GM11168 (cell line): ENCODE data around the gene C1orf53.
"Not testable (repeated sequence)": the region's sequence is repeated elsewhere in the genome, so short reads cannot be mapped to it uniquely, and the experiment has no call there.

Experiments used
- in situ Hi-C: fragments of 300-500 bp; cut with MboI; formaldehyde crosslinking; loops from one replicate; pipeline ENCODE4 v1.12.0; 2022; ENCODE audit warnings: low sequenced_read_pairs; ENCODE audit not compliant: unreplicated experiment

Gene C1orf53

DNA sequence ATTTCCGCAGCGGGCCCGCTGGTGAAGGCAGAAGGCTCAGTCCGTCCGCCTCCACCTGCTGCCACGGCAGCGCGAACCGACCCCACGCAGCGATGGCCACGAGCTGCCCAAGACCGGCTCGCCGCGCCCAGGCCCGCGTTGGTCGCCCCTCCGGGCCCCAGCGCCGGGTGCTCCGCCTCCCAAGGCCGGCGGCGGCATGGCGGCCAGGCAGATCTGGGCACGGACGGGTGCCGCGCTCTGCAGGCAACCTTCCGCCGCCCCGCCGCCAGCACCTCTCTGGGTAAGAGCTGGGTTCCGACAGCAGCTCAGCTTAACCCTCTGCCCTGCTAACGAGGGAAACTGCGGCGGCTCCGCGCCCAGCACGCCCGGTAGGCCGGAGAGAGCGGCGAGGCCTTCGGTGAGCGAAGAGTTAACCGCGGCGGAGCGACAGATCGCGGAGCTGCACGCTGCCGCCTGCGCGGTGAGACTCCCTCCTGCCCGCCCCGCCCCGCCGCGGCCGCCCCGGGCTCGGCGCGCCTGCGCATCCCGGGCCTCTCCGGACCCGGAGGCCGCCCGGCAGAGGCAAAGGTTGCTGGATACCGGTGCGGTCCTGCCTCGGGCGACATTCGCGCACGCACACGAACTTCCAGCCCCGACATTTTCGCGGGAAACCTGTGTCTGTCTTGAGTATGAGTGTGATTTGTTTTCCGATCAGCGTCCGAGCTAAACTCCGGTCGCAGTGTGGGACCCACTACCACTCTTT, at the start of gene C1orf53:
TSS of gene C1orf53 (plus strand) at position 177 of the 742 bp plus-strand sequence. CDS start at position 197, 20 bp downstream.
- in situ Hi-C loops, result no loop called here

DNA sequence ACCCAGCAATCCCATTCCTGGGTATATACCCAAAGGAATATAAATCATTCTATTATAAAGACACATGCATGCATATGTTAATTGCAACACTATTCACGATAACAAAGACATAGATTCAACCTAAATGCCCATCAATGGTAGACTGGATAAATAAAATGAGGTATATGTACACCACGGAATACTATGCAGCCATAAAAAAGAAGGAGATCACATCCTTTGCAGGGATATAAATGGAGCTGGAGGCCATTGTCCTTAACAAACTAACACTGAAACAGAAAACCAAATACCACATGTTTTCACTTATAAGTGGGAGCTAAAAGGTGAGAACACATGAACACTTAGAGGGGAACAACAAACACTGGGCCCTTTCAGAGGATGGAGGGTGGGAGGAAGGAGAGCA, 46.7 kb upstream of the C1orf53 start:
- in situ Hi-C loops, result not testable (repeated sequence)

DNA sequence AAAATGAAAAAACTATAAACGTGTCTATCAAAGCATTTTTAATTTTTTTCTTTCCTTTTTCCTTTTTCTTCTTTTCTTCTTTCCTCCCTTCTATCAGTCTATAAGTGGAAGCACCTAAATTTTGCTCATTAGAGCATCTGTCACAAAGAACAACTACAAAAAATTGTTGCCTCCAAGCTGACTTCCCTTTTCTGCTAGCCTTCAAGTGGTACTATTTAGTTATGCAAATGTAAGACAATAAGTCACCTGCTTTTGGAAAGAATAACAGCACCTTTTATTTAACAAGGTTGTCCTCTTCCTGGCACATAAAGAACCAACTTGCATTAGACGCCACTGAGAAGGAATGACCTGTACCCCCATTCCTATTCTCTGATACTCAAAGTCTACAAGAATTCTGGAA, 45.0 kb upstream of the C1orf53 start:
- in situ Hi-C loops, result no loop called here

DNA sequence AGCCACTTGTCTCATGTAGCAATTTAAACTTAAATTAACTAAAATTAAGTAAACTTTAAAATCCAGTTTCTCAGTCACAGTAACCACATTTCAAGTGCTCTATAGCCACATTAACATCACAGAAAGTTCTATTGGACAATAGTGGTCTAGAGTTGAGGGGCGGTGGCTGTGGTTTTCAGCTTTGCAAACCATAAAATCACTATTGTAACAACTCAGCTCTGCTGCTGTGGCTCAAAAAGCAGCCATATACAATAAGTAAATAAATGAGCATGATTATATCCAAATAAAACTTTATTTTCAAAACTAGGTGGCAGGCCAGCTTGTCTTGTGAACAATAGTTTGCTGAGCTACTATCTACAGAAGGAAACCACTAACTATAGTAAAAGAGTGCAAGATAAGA, 43.4 kb upstream of the C1orf53 start:
- in situ Hi-C loops, result no loop called here

DNA sequence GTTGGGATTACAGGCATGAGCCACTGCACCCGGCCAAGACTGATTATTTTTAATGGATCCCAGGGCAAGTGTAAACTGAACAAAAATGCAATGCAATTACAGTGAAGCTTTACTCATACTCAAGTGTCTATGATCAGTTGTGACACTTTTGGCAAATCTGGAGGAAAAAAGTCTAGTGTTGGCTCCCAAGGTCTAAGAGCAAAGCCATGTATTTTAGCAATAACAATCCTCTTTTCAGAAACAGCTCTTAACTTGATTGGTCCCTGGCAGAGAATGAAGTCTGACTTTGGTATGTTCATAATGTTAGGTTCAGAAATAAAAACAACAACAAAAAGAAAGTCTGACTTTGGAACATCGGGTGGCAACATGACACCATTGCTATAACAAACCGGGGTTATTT, 40.2 kb upstream of the C1orf53 start:
- in situ Hi-C loops, result no loop called here

DNA sequence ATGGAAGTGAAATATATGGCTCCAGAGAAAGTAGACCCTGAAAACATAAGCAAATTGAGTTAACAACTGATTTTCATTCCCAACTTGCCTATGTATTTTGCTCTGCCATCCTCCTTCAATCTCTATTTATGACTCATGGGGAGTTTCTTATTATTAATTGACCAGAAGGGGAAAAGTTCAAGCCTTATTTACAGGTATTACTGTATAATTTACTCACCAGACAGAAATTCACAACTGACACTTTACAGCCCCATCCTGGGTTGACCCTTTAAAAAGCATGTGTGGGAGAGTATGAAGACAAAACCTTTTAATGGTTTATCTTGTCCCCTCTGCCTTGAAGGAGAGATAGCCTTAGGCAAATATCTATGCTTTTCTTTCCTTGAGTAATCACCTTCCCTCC, 39.8 kb upstream of the C1orf53 start:
- in situ Hi-C loops, result no loop called here

DNA sequence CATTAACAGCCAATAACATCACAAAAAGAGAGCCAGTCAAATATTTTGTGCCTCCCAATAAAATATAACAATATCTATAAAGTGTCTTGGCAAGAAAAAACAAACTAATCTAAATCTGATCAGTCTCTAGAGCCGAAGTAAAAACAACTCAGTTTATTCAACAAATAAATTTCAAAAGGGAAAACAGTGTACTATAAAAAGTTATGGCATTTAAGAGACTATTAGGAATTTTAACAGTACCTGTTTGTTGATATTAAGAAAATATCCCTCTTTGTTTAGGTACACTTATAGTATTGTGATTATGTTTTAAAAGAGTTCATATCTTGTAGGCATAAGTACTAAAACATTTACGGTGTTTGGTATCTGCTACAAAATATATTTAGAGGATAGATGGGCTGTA, 36.6 kb upstream of the C1orf53 start:
- in situ Hi-C loops, result no loop called here

DNA sequence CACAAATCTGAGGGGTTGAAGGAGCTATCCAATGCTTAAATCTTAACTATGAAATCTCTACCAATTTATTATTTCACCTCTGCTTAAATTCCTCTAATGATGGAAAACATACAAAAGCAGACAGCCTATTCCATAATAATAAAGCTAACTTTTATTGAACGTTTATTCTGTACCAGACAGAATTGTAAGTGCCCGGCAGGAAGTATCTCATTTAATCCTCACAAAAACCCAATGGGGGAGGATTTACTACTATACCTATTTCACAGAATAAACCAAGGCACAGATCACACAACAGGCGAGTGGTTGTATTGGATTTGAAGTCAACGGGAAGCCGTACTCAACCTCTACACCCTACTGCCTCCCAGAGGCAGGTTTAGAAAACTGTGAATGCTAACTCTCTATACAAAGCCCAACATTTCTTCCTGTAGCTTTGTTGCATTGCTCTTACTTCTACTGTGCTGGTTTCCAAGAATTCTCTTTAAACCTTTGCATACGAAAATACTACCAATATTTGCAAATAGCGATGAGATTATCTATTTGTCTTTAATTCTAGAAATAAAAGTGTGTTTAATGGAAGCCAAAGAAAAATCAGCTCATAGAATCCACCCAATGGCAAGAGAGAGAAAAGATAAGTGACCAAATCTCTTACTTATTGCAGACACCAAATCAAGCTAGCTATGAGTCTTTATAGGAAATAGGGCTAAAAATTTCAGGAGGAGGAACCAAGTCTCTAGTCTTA, 33.5 kb upstream of the C1orf53 start:
- in situ Hi-C loops, result no loop called here

DNA sequence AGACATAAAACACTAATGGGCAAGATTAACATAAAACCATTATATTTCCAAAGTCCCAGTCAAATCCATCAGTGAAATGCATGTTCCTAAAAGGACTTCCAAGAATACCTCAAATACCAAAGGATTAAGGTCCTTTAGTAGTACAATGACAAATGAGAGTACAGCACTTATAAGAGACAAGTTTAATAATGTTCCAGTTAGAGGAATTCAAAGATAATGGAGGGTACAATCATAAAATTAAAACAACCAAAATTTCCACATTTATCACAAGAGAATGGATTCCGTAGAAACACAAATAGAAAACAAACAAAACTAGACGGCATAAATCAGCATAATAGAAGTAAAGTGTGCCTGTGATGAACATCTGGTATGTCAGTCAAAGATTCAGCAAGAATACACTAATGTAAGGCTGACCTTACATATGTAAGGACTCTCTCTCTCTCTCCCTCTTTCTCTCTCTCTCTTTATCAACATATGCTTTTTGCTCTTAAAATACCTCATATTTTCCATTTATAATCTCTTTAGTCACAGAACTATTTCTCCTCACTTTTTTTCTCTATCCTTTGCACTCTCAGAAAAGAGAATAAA, 32.8 kb upstream of the C1orf53 start:
- in situ Hi-C loops, result no loop called here

DNA sequence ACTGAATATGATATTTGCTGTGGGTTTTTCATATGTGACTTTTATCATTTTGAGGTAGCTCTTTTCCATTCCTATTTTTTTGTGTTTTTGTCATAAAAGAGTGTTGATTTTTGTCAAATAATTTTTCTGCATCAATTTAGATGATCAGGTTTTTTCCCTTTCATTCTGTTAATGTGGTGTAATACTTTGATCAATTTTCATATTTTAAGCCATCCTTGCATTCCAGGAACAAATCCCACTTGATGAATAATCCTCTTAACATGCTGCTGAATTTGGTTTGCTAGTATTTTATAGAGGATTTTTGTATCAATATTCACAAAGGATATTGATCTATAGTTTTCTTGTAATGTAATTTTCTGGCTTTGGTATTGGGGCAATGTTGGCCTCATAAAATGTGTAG, 25.5 kb upstream of the C1orf53 start:
- in situ Hi-C loops, result loop anchor here (5.0 kb wide), 1 partner anchor 255 kb away; no protein-coding TSS in a partner anchor

DNA sequence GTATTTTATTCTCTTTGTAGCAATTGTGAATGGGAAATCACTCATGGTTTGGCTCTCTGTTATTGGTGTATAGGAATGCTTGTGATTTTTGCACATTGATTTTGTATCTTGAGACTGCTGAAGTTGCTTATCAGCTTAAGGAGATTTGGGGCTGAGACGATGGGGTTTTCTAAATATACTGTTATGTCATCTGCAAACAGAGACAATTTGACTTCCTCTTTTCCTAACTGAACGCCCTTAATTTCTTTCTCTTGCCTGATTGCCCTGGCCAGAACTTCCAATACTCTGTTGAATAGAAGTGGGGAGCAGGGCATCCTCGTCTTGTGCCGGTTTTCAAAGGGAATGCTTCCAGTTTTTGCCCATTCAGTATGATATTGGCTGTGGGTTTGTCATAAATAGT, 22.0 kb upstream of the C1orf53 start:
- in situ Hi-C loops, result not testable (repeated sequence)

DNA sequence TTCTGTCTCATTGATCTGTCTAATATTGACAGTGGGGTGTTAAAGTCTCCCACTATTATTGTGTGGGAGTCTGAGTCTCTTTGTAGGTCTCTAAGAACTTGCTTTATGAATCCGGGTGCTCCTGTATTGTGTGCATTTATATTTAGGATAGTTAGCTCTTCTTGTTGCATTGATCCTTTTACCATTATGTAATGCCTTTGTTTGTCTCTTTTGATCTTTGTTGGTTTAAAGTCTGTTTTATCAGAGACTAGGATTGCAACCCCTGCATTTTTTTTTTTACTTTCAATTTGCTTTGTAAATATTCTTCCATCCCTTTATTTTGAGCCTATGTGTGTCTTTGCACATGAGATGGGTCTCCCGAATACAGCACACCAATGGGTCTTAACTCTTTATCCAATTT, 20.2 kb upstream of the C1orf53 start:
- in situ Hi-C loops, result not testable (repeated sequence)

DNA sequence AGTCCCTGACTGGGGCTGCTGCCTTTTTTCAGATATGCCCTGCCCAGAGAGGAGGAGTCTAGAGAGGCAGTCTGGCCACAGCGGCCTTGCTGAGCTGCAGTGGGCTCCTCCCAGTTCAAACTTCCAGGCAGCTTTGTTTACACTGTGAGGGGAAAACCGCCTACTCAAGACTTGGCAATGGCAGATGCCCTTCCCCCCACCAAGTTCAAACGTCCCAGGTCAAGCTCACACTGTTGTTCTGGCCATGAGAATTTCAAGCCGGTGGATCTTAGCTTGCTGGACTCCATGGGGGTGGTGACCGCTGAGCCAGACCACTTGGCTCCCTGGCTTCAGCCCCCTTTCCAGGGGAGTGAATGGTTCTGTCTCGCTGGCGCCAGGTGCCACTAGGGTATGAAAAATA, 18.3 kb upstream of the C1orf53 start:
- in situ Hi-C loops, result no loop called here

DNA sequence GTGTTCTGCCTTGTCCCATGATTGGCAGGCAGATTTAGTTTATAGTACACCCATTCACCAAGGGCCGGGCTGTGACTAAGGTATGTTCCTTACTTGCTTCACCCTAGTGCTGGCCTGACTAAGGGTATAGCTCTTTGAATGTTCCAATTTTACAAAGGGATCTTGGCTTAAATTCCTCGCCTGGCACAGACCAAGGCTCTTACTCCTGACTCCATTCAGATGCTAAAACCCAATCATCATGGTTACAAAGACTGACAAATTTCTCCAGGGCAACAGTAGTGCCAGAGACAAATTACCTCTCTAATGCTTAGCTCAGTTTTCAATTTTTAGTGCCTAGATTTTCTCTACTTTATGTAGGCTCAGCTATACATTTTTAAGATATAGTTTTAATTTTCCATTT, 11.5 kb upstream of the C1orf53 start:
- in situ Hi-C loops, result no loop called here

DNA sequence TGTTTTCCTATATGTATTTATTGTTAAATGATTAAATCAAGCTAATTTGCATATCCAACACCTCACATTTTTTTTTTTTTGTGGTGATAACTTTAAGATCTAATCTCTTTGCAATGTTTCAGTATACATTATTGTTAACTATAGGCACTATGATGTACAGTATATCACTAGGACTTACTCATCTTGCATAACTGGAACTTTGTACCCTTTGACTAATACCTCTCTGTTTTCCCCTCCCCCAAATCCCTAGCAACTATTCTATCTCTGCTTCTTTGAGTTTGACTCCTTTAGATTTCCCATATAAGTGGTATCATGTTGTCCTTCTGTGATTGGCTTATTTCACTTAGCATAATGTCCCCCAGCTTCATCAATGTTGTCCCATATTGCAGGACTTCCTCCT, 9.7 kb upstream of the C1orf53 start:
- in situ Hi-C loops, result no loop called here

DNA sequence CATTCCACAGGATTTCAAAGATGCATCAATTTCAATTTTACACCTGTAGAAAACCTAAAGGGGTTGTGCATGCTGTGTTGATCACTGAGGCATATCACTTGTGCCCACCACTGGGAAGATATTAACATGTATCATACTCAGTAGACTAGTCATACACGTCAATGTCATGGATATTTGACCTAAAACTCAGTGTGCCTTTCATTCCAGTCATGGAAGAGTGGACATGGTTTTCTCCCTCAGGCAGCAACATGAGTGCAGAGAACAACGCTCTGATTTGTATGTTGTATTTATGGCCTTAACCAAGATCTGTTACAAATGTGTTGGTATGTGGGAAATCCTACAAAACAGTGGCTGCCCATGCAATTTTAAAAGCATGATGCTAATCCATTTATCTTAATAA, 6.1 kb upstream of the C1orf53 start:
- in situ Hi-C loops, result no loop called here

DNA sequence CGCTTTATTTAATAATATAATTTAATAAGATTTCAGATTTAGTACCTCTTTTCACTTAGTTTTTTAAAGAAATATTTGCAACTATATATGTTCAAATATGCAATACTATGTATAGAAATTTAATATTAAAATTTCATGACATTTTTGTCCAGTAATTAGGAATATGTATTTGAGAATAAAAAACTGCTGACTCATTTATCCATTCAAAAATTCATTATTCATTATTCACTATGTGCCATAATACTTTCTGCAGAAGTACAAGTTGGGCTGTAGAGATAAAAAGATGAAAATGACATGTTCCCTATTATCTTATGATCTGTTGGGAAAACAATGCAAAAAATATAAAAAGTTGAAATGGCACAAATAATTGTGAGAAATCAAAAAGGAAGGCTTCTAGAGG, 3.4 kb upstream of the C1orf53 start:
- in situ Hi-C loops, result no loop called here

DNA sequence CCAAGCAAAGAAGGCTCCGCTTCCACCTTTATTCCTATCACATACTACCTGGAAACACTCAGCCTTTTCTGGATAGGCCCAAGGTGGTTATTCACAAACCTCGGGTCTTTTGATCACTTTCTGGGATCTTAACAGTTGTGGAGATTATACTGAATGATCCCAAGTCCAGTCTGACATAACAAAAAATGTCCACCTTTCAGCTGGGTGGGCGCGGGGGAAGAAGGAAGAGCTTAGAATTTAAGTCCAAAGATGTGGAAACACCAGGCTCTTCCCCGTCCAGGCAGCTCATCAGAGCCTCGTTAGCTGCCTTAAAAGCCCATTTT, 338 bp upstream of the C1orf53 start:
- in situ Hi-C loops, result no loop called here

DNA sequence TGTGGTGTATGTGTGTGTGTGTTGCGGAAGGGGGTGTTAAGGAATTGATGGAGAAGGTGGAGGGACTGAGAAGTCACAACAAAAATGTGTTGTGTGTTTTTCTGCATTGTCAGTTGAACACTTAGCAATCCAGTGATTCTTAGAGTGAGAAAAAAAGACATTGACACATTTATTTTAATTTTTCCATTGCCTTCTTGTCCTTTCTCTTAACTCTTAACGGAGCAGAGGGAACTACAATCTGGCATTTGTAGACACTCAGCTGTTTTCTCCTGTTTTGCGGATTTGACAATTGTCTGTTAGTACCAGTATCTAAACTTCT, 725 bp downstream of the C1orf53 start:
- in situ Hi-C loops, result no loop called here

DNA sequence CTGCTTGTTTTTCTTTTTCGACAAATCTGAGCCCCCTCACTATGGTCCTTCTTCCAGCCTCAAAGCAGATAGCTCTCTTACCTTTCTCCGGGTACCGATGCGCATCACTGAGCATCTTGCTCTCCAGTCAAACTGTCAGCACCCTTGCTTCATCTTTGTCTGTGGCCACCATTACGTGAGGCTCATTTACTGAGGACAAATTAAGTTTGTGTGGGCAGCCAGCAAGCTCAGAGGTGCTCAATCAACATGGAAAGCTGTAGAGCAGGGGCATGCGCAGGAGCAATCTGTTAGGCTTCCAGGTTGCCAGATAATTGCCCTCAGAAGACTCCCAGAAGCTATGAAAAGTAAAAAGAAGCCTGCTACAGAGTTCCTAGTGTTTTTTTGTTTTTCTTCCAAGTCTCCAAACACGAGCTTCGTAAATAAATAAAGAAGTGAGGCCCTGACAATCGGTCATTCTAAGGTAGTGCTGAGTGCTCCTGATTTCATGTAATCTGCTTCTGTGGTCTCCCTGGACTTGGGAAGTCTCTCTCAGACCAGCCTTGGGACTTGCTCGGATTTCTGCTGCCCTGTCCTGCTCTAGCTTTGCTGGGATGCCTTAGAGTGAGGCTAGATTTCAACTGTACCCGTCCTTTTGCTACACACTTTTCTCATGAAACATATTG, 1.8 kb downstream of the C1orf53 start:
- in situ Hi-C loops, result no loop called here

DNA sequence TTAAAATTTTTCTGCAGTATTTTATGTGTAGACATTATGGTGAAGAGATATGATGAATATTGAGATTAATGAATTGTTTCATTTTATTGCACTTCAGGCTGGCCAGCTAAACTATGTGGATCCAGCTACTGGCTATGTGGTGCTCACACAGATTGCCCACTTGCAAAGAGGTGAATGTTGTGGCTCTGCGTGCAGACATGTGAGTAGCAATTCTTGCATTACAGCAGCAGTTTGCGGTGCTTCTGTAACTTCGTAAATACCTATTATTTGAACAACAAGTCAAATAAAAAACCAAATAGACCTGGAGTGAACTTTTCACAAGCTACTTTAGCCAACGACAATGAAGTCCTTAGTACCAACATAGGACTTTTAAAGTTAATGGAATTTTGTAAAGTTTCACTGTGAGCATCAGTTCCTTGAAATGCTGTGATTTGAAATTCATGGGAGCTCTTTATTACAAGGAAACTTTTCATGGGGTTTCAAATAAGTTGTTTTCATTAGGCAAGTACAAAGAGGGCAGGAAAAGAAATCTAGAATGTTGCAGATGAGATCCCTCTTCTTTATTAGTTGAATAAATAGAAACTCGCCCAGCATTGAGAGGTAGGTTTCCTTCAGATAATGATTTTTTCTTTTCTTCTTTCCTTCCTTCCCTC, 3.4 kb downstream of the C1orf53 start:
- in situ Hi-C loops, result no loop called here
